Spleen (tissue), 7 donors: ENCODE data around the gene MYB.

Source experiments
- CTCF ChIP-seq, 11 experiments: fragments of 200-600 bp in 7 of 11; fragments of 450-650 bp in 4 of 11; sonication (generic) in 4 of 11; IDR thresholded peaks in 8 of 11; conservative IDR thresholded peaks in 3 of 11; 1 replicate in 7 of 11; 2 replicates in 4 of 11; pipeline versions ENCODE4 v1.4.0 to v1.8.0; 2016 to 2021; ENCODE audit warnings: antibody characterized with exemption in 11 of 11, inconsistent platforms in 4 of 11, mild to moderate bottlenecking in 1 of 11
- POLR2A ChIP-seq, 3 donors: fragments of 450-650 bp; IDR thresholded peaks; one replicate each; pipeline ENCODE4 v1.5.1; 2017; ENCODE audit warnings: antibody characterized with exemption in 3 of 3, mild to moderate bottlenecking in 1 of 3
- POLR2AphosphoS5 ChIP-seq, 3 donors: sonication (generic); formaldehyde crosslinking; IDR thresholded peaks; one replicate each; pipeline ENCODE4 v1.5.1; 2017; ENCODE audit warnings: antibody characterized with exemption in 3 of 3
- donor health status: DM: no; HTN: no; CAD: no; lungs with moderate emphysema.
- donor health status: DM: no; HTN: no; CAD: no.
- donor health status: DM: no; HTN: no; CAD: no.

- TF ChIP-seq POLR2A (IDR thresholded peaks at IDR 0.05) (no peak), CTCF (IDR thresholded peaks at IDR 0.05 in 8 of 11, conservative IDR thresholded peaks at IDR 0.05 in 3 of 11) (no peak), POLR2AphosphoS5 (IDR thresholded peaks at IDR 0.05) (no peak)
Observed at GRCh38 chr6:135260612-135261011, 79.5 kb downstream of the MYB start.
